Measurements from ENCODE around the gene PLA2G2F.

DNA sequence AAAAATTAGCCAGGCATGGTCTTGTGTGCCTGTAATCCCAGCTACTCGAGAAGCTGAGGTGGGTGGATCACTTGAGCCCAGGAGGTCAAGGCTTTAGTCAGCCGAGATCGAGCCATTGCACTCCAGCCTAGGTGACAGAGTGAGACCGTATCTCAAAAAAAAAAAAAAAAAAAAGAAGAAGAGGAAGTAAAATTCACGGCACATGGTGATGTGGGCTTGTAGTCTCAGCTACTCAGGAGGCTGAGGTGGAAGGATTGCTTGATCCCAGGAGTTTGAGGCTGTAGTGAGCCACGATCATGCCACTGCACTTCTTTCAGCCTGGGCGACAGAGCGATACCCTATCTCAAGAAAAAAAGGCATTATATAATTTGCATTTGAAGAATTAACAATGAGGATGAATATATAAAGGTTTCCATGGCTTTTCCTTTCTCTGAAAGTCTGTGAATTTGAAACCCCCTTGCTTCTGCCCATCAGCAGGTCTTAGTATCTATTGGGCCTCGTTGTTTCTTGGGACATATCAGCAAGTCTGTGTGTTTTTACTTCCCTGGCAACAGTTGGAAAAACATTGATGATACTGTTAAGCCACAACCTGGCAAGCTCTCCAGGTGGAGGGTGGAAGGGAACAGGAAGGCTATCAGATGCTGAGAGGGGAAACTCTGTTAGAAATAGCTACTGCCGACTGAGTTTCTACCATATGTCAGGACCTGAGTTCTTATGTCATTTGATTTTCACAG lies 15.2 kb upstream of the PLA2G2F start:
- TF ChIP-seq, protein P1, sequence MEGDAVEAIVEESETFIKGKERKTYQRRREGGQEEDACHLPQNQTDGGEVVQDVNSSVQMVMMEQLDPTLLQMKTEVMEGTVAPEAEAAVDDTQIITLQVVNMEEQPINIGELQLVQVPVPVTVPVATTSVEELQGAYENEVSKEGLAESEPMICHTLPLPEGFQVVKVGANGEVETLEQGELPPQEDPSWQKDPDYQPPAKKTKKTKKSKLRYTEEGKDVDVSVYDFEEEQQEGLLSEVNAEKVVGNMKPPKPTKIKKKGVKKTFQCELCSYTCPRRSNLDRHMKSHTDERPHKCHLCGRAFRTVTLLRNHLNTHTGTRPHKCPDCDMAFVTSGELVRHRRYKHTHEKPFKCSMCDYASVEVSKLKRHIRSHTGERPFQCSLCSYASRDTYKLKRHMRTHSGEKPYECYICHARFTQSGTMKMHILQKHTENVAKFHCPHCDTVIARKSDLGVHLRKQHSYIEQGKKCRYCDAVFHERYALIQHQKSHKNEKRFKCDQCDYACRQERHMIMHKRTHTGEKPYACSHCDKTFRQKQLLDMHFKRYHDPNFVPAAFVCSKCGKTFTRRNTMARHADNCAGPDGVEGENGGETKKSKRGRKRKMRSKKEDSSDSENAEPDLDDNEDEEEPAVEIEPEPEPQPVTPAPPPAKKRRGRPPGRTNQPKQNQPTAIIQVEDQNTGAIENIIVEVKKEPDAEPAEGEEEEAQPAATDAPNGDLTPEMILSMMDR (IDR thresholded peaks at IDR 0.05): no peak
- TF ChIP-seq NFYB (CRISPR knock-in tag; conservative IDR thresholded peaks at IDR 0.05; ENCODE audit: low read depth): no peak
- no peak for TF ChIP-seq FOXP1 (CRISPR knock-in tag; IDR thresholded peaks at IDR 0.05; ENCODE audit: borderline replicate concordance)
- TF ChIP-seq, protein P2, sequence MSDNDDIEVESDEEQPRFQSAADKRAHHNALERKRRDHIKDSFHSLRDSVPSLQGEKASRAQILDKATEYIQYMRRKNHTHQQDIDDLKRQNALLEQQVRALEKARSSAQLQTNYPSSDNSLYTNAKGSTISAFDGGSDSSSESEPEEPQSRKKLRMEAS (CRISPR knock-in tag; IDR thresholded peaks at IDR 0.05): no peak
- TF ChIP-seq, protein P3, sequence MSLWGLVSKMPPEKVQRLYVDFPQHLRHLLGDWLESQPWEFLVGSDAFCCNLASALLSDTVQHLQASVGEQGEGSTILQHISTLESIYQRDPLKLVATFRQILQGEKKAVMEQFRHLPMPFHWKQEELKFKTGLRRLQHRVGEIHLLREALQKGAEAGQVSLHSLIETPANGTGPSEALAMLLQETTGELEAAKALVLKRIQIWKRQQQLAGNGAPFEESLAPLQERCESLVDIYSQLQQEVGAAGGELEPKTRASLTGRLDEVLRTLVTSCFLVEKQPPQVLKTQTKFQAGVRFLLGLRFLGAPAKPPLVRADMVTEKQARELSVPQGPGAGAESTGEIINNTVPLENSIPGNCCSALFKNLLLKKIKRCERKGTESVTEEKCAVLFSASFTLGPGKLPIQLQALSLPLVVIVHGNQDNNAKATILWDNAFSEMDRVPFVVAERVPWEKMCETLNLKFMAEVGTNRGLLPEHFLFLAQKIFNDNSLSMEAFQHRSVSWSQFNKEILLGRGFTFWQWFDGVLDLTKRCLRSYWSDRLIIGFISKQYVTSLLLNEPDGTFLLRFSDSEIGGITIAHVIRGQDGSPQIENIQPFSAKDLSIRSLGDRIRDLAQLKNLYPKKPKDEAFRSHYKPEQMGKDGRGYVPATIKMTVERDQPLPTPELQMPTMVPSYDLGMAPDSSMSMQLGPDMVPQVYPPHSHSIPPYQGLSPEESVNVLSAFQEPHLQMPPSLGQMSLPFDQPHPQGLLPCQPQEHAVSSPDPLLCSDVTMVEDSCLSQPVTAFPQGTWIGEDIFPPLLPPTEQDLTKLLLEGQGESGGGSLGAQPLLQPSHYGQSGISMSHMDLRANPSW (CRISPR knock-in tag; conservative IDR thresholded peaks at IDR 0.05; ENCODE audit: low read depth): no peak
- TF ChIP-seq, protein P4, sequence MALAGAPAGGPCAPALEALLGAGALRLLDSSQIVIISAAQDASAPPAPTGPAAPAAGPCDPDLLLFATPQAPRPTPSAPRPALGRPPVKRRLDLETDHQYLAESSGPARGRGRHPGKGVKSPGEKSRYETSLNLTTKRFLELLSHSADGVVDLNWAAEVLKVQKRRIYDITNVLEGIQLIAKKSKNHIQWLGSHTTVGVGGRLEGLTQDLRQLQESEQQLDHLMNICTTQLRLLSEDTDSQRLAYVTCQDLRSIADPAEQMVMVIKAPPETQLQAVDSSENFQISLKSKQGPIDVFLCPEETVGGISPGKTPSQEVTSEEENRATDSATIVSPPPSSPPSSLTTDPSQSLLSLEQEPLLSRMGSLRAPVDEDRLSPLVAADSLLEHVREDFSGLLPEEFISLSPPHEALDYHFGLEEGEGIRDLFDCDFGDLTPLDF (CRISPR knock-in tag; IDR thresholded peaks at IDR 0.05): no peak
